ENCODE data around the gene FYB1.

Gene FYB1

DNA sequence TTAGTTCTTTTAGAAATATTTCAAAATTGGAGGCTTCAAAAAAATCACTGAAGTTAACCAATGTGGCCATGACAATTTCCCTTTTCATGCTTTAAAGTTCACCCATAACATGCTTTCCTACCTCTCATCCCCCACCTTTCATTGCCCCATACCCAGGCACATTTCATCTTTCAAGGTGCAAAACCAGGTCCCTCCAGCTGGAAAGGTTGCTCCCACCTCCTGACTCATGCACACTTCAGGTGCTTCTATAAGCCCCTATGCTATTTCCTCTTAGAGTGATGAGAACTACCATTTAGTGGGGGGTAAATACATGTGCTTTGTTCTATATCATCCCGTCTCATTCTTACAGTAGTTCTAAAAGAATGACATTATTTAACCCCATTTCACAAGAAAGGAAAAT lies 15.4 kb downstream of the FYB1 start:
- DNase-seq, result no peak

DNA sequence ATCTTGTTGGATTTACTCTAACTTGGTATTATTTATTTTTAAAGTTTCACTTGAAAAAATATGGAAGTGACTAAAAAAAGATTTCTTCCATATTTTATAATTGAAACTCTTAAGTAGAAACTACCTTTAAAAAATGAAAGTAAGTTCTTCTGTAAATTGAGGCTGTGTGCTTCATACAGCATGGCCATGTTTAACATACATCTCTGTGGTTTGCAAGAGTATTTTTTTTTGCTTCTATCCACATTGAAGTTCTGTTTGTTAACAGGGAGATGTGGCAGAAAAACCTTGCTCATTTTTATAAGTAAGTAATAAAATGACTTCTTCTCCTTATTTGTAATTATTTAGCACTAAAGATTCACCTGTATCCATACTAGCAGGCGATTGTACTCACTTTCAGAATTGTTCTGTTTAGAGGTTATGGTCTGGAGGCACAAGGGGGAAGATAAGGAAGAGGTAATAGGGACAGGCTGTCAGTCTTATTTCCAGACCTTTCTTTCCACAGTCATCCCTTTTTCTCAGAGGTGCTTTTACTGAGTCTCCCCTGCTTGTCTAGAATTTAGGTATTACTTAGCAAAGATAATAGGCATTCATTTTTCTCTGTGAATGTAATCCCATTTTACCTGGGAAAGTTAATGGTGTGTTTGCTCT lies 16.0 kb downstream of the FYB1 start:
- DNase-seq, result no peak

GRCh38 chr5:39202597-39203274 lies 16.6 kb downstream of the FYB1 start:
- DNase-seq, result no peak

- DNase-seq, result no peak
These were observed 17.4 kb downstream of the FYB1 start for GRCh38 chr5:39201781-39202596.

DNA sequence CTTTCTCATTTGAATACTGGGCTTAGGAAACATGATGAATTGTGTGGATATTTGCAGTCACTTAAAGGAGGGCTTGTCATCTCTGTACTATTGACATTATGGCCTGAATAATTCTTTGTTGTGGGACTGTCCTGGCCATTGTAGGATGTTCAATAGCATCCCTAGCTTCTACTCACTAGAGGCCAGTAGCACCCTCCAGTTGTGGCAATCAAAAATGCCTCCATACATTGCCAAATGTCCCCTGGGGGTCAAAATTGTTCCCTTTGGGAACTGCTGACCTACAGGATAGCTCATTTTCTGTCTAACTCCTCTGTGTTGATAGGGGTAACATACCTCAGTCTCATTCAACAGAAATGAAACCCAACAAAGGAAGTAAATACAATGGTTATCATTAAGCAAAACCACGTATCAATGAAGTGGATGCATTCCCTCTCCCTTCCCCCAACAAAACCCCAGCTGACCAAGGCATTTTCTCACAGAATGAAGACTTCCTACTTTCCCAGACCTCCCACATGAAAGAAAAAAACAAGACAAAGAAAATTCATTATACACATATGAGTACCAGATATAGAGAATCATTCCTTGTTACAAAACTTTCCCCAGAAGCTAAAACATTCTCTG lies 18.1 kb downstream of the FYB1 start:
- no peak for DNase-seq

GRCh38 chr5:39200081-39200480 lies 19.3 kb downstream of the FYB1 start:
- no peak for DNase-seq

DNA sequence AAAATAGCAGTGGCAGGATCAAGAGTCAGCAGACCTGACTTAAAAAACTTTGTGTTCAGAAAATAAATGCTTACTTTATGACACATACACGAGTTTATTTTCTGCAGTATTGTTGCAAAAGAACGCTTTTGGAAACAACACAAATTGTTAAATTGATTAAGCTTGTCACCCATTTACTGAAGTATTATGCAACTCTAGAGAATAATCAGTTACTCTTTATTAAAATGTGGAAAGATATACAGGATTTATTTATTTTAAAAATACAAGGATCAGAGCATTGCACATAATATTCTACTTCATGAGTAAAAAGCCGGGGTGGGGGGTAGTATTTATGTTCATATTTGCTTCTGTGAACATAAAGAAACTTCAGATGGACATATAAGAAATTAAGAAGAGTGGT lies 20.0 kb downstream of the FYB1 start:
- no peak for DNase-seq

DNA sequence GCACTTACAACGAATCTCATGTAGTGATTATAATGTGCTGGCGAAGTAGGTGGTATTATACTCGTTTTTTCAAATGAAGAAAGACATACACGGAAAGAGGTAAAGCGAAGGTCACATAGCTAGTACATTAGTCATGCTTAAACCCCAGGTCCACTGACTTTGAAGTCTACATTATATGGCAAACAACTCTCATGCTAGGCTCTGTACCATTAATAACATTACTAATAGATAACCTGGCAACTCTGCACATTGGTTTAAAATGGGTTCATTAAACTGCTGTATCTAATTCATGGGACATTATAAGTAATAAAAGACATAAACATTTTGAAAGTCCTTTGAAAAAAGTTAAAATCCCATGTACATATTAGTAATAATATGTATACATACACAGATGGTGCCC lies 21.2 kb downstream of the FYB1 start:
- DNase-seq, result no peak

DNA sequence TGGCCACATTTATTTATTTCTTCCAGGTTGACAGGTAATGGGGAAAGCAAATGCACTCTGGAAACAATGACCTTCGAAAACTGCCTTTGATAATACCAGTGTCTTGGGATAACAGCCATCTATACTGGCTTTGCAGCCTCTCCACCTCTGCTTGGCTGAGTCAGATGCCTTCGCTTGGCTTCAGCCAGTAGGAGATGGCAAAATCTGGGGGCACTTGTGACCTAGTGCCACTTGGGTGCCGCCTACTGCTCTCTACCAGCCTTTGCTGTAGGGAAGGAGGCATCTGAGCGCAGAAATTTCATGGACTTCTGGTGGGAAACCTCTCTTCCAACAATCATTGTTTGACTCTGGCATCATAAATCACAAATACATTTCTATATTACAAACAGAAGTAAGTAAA lies 21.8 kb downstream of the FYB1 start:
- DNase-seq, result no peak

DNA sequence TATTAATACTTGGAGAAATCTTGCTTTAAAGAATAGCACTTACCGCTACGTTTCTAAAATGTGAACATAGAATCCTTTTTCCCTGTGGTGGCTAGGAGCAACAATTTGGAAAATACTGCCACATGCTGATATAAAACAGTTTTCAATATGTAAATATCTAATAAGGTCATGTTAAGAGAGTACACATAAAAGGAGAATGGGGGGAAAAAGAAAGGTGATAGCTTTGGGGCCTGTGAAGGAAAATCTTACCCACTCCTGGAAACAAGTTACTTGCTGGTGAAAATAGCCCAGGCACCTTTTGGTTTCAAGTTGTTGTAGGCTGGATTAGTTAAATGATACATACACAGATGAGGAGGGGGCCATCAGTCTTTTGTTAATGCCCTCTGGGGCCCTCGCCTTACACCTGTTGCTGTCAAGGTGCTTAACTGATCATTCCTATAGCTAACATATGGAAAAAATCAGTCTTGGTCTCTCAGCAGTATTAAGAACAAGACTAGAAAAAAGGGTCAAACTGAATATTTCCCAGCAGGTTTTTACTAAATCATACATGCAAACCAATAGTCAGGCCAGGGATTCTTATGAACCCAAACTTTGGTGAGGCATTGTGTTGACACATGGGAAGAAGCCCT lies 24.1 kb downstream of the FYB1 start:
- DNase-seq, result no peak

- DNase-seq, result no peak
These were observed 24.8 kb downstream of the FYB1 start for GRCh38 chr5:39194466-39195136.

GRCh38 chr5:39193553-39194465 lies 25.6 kb downstream of the FYB1 start:
- DNase-seq, result no peak

DNA sequence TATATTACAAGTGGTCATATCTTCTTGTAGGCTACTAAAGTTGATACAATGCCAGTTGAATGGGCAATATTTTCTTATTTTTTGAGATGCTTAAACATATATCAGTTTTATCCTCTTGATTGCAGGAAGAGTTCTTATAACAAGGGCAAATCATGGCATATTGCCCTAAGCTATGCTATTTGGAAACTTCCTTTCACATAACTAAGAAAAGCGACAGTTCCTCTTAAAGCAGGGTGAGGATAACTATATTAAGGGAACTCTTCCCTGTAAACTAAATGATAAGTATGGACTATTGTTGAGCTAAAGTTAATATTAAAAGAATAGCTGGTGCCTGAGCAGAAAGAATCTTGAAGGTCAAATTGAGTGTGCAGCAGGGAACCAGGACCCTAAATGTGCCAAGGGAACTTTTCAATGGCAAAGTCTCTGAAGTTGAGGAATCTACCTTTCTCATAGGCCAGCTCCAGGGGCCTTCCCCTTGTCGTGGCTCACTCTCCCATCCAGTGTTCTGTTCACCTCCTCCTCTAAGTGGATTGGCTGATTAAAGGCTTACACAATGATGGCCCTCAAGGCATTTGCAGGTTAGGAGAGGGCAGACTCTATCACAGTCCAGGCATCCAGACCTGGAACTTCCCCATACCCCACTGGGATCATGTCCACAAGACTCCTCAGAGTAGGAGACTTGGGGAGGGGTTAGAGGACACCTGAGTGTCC lies 26.8 kb downstream of the FYB1 start:
- no peak for DNase-seq

DNA sequence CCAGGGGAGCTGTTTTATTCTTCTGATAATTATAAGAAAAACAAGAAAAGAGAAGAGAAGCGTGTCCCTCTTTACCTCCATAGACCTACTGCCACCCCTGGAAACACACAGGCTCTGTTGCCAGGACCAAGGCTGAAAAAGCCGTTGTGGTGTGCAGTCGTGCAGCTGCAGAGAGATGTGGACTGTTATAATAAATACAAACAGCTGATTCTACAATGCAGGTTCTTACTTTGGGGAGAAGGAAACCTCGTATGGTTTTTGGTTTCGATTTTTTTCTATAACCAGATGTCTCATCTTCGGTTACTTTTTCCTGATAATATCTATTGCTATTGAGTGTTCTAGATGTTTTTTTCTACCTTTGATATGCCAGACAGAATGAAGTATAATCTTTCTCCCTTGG lies 28.1 kb downstream of the FYB1 start:
- peak; percentile 38 for DNase-seq

DNA sequence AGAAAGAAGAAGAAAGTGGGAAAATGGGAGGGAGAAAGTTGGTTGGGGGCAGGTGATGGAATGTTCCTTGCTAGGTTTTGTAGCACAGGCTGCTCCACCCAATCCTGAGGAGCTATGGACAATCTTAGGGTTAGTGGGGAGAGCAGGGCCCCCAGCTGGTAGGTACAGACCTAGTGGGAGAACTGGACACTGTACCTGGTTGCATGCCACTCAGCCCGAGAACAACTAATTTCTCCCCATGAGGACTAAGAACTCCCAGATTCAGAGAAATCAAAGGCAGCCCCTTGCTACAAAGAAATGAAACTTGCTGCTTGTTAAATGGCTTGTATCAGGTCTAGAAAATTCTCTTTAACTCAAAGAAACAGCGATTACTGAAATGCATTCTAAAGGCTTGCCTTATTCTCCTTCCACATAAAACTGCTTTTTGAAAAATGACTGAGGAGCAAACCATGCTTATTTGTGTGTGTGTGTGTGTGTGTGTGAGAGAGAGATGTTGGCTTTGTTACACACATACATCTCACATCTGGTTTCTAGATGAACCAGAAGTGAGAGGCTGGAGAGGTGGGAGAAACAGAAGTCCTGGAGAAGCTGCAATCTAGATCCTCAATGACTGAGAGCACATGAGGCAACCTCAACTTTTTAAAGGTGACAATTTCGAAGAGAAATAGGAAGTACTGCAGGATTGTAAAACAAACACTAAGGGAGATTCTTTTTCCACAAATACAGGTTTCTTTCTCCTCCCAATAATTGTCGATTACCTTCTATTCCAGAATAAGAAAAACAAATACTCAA lies 28.9 kb downstream of the FYB1 start:
- DNase-seq, result no peak

DNA sequence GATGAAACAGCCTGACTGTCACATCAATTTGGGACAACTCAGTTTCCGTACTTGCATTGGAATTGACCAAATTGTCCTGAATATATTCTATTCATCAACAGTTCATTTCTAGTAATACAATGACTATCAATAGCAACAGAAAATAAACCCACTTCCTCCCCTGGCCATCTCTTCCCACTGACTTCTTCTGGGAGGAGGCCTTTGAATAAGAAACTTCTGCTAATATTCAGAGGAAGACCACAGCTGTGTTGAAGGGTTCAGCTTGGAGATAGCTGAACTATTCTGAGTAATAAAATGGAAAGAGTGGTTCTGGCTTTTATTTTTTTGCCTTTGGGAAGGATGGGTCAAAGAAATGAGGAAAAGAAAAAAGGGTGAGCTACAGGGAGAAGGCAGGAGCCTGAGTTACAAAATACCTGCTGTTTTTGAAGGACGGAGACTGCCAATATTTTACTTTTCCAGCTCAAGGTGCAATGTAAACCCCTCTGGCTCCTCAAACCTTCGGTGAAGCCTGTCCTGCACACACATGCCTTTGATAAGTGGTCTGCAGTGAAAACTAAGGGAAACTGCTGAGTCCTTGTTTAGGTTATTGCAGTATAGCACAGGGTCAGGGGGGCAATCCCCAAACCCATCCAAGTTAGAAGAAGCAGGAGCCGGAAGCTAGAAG lies 29.9 kb downstream of the FYB1 start:
- no peak for DNase-seq

GRCh38 chr5:39187831-39188731 lies 31.3 kb downstream of the FYB1 start:
- no peak for DNase-seq
